Neuronal stem cell (in vitro differentiated cells): ENCODE data around the gene AGO3.

ENCODE experiments used
- DNase-seq: peaks from one replicate; pipeline ENCODE4 v3.0.0-alpha.2; 2013; ENCODE audit warnings: low spot score
- H2AFZ ChIP-seq: one replicate; pipeline ENCODE4 v1.6.1; 2013; ENCODE audit warnings: mild to moderate bottlenecking, low read length, inconsistent platforms
- H2AK5ac ChIP-seq: 2 replicates; pipeline ENCODE4 v1.6.1; 2013; ENCODE audit warnings: low read depth, mild to moderate bottlenecking, inconsistent platforms, low read length, moderate library complexity, mixed read lengths
- H2BK120ac ChIP-seq: 2 replicates; pipeline ENCODE4 v1.6.1; 2013; ENCODE audit warnings: low read depth, mild to moderate bottlenecking, inconsistent platforms, low read length, moderate library complexity, mixed read lengths
- H2BK12ac ChIP-seq: one replicate; pipeline ENCODE4 v1.6.1; 2013; ENCODE audit warnings: low read length, inconsistent platforms
- H2BK15ac ChIP-seq: 2 replicates; pipeline ENCODE4 v1.6.1; 2013; ENCODE audit warnings: mild to moderate bottlenecking, low read length, inconsistent platforms, mixed read lengths
- H2BK5ac ChIP-seq: one replicate; pipeline ENCODE4 v1.6.1; 2013; ENCODE audit warnings: inconsistent platforms, mild to moderate bottlenecking, low read length, moderate library complexity
- H3K14ac ChIP-seq: one replicate; pipeline ENCODE4 v1.6.1; 2013; ENCODE audit warnings: low read length, inconsistent platforms
- H3K18ac ChIP-seq: 2 replicates; pipeline ENCODE4 v1.6.1; 2013; ENCODE audit warnings: low read length, inconsistent platforms
- H3K23ac ChIP-seq: 2 replicates; pipeline ENCODE4 v1.6.1; 2013; ENCODE audit warnings: low read depth, mild to moderate bottlenecking, mixed read lengths, low read length, inconsistent platforms; ENCODE audit not compliant: poor library complexity
- H3K27ac ChIP-seq: replicated peaks from 3 replicates; pipeline ENCODE4 v1.5.1; 2013; ENCODE audit warnings: low read length, inconsistent platforms
- H3K27me3 ChIP-seq, 3 experiments: 2 replicates each; pipeline ENCODE4 v1.6.1; 2013; ENCODE audit warnings: low read length in 3 of 3, mild to moderate bottlenecking in 2 of 3, inconsistent platforms in 1 of 3, low read depth in 1 of 3, mixed read lengths in 1 of 3, moderate library complexity in 1 of 3; ENCODE audit not compliant: control insufficient read depth in 3 of 3, insufficient read depth in 3 of 3
- H3K36me3 ChIP-seq, 2 donors: replicated peaks in 1 of 2; 2 replicates each; pipeline ENCODE4 v1.6.1; 2013; ENCODE audit warnings: low read length in 2 of 2; ENCODE audit not compliant: control insufficient read depth in 2 of 2, insufficient read depth in 2 of 2
- H3K4ac ChIP-seq: 2 replicates; pipeline ENCODE4 v1.6.1; 2013; ENCODE audit warnings: inconsistent platforms, mild to moderate bottlenecking, low read length, moderate library complexity
- H3K4me1 ChIP-seq, 2 donors: 1 replicate in 1 of 2; 2 replicates in 1 of 2; pipeline ENCODE4 v1.6.1; 2013; ENCODE audit warnings: low read length in 2 of 2, low read depth in 1 of 2; ENCODE audit not compliant: control insufficient read depth in 2 of 2, insufficient read depth in 1 of 2
- H3K4me2 ChIP-seq: one replicate; pipeline ENCODE4 v1.6.1; 2013; ENCODE audit warnings: mild to moderate bottlenecking, low read length, inconsistent platforms; ENCODE audit not compliant: insufficient read depth, poor library complexity, severe bottlenecking
- H3K4me3 ChIP-seq, 2 donors: 2 replicates each; pipeline ENCODE4 v1.5.1; 2013; ENCODE audit warnings: low read length in 2 of 2, mild to moderate bottlenecking in 2 of 2, inconsistent platforms in 1 of 2, moderate library complexity in 1 of 2
- H3K79me1 ChIP-seq: one replicate; pipeline ENCODE4 v1.6.1; 2013; ENCODE audit warnings: low read depth, mild to moderate bottlenecking, inconsistent platforms, low read length, moderate library complexity
- H3K9ac ChIP-seq: one replicate; pipeline ENCODE4 v1.6.1; 2013; ENCODE audit warnings: mild to moderate bottlenecking, low read depth, low read length, inconsistent platforms; ENCODE audit not compliant: poor library complexity
- H3K9me3 ChIP-seq, 2 donors: replicated peaks in 1 of 2; 2 replicates each; pipeline versions ENCODE3 to v1.6.1; 2013; ENCODE audit warnings: low read length in 2 of 2, mild to moderate bottlenecking in 2 of 2, inconsistent platforms in 1 of 2, low read depth in 1 of 2, mixed read lengths in 1 of 2, moderate library complexity in 1 of 2; ENCODE audit not compliant: control insufficient read depth in 2 of 2, insufficient read depth in 1 of 2
- H4K8ac ChIP-seq: one replicate; pipeline ENCODE4 v1.6.1; 2013; ENCODE audit warnings: low read depth, mild to moderate bottlenecking, inconsistent platforms, low read length, moderate library complexity
- H4K91ac ChIP-seq: one replicate; pipeline ENCODE4 v1.6.1; 2013; ENCODE audit warnings: low read length, low read depth, mild to moderate bottlenecking, inconsistent platforms; ENCODE audit not compliant: poor library complexity
- WGBS, 2 donors: extraction: QIAGEN DNeasy Blood & Tissue Kit; methylation state at CpG; one replicate each; pipeline ENCODE4 v1.1.7; 2013; ENCODE audit warnings: missing lambda C conversion rate in 2 of 2, mixed read lengths in 1 of 2; ENCODE audit not compliant: insufficient read length in 2 of 2, insufficient replicate concordance in 1 of 2; ENCODE audit errors: extremely low coverage in 2 of 2; 5-methylcytosine and 5-hydroxymethylcytosine counted together

Gene AGO3

GRCh38 chr1:36106269-36106668, 175.4 kb downstream of the AGO3 start:
- H3K14ac ChIP-seq: peak overlapping the region; percentile 84
- H4K91ac ChIP-seq: no peak overlapping the region
- H3K4me2 ChIP-seq: no peak overlapping the region
- H3K36me3 ChIP-seq: no peaks in the 10 kb centered on the region
- no peak for DNase-seq
- H4K8ac ChIP-seq: no peak overlapping the region
- no peak overlapping the region for H3K9ac ChIP-seq
- H2BK5ac ChIP-seq: no peak overlapping the region
- no peak overlapping the region for H2BK15ac ChIP-seq
- H2AK5ac ChIP-seq: no peak overlapping the region
- H2BK120ac ChIP-seq: no peak overlapping the region
- H3K9me3 ChIP-seq: no peaks in the 10 kb centered on the region
- no peaks in the 10 kb centered on the region for H3K79me1 ChIP-seq
- H2BK12ac ChIP-seq: no peak overlapping the region
- H3K27ac ChIP-seq: no peak overlapping the region
- H3K4me3 ChIP-seq: no peak overlapping the region
- no peak overlapping the region for H3K4ac ChIP-seq
- H3K23ac ChIP-seq: no peak overlapping the region
- no peak overlapping the region for H3K18ac ChIP-seq
- peaks cover 0 to 12% (median 0%) of the 10 kb centered on the region in 3 experiments for H3K27me3 ChIP-seq
- no peak overlapping the region for H2AFZ ChIP-seq
- WGBS, 2 donors: no CpG with 5 or more reads among the region's 5 CpGs
- H3K4me1 ChIP-seq: no peaks in the 10 kb centered on the region

- Histone ChIP-seq H3K27me3 (peaks cover 0 to 15% (median 0%) of the 10 kb centered on the region in 3 experiments), H2AFZ (no peak overlapping the region), H2BK120ac (no peak overlapping the region), H2BK5ac (no peak overlapping the region), H3K9me3 (no peaks in the 10 kb centered on the region), H4K8ac (no peak overlapping the region), H3K27ac (no peak overlapping the region), H2BK12ac (no peak overlapping the region), H4K91ac (no peak overlapping the region), H2BK15ac (no peak overlapping the region), H3K18ac (peak overlapping the region; percentile 16), H3K4me3 (no peak overlapping the region), H2AK5ac (no peak overlapping the region), H3K79me1 (no peaks in the 10 kb centered on the region), H3K9ac (no peak overlapping the region), H3K4ac (no peak overlapping the region), H3K4me2 (no peak overlapping the region), H3K23ac (no peak overlapping the region), H3K36me3 (no peaks in the 10 kb centered on the region), H3K4me1 (no peaks in the 10 kb centered on the region), H3K14ac (no peak overlapping the region)
- no peak for DNase-seq
- WGBS, 2 donors: no CpG with 5 or more reads among the region's 9 CpGs
These were observed 176.5 kb downstream of the AGO3 start for GRCh38 chr1:36107394-36107793.

- no CpG with 5 or more reads among the region's 14 CpGs for WGBS, 2 donors
- Histone ChIP-seq H4K8ac (no peak overlapping the region), H3K4me3 (no peak overlapping the region)
These were observed 177.4 kb downstream of the AGO3 start for GRCh38 chr1:36108314-36108713.

GRCh38 chr1:36109041-36109679, 178.3 kb downstream of the AGO3 start:
- H3K9ac ChIP-seq: no peak overlapping the region
- no peak overlapping the region for H2BK15ac ChIP-seq
- H3K4ac ChIP-seq: no peak overlapping the region
- H2BK120ac ChIP-seq: no peak overlapping the region
- no peak overlapping the region for H3K4me2 ChIP-seq
- no peak overlapping the region for H2BK12ac ChIP-seq
- no peak overlapping the region for H2AK5ac ChIP-seq
- no peak overlapping the region for H4K8ac ChIP-seq
- H3K23ac ChIP-seq: no peak overlapping the region
- WGBS, 2 donors: no CpG with 5 or more reads among the region's 11 CpGs
- no peaks in the 10 kb centered on the region for H3K9me3 ChIP-seq
- H3K27ac ChIP-seq: no peak overlapping the region
- no peak overlapping the region for H4K91ac ChIP-seq
- H2AFZ ChIP-seq: peak overlapping the region; percentile 23
- H3K18ac ChIP-seq: peak overlapping the region; percentile 33
- H3K14ac ChIP-seq: no peak overlapping the region
- DNase-seq: no peak
- H3K4me3 ChIP-seq: no peak overlapping the region
- H2BK5ac ChIP-seq: no peak overlapping the region
- no peaks in the 10 kb centered on the region for H3K79me1 ChIP-seq
- no peaks in the 10 kb centered on the region for H3K36me3 ChIP-seq
- H3K27me3 ChIP-seq: peaks cover 0 to 15% (median 0%) of the 10 kb centered on the region in 3 experiments
- H3K4me1 ChIP-seq: no peaks in the 10 kb centered on the region

More at GRCh38 chr1:36108314-36108713, 177.4 kb downstream of the AGO3 start:
- no peak for DNase-seq
- no peak overlapping the region for H2AFZ ChIP-seq
- no peak overlapping the region for H3K4me2 ChIP-seq
- no peaks in the 10 kb centered on the region for H3K4me1 ChIP-seq
- H2BK12ac ChIP-seq: no peak overlapping the region
- no peak overlapping the region for H3K18ac ChIP-seq
- peak overlapping the region; percentile 94 for H3K23ac ChIP-seq
- H3K4ac ChIP-seq: no peak overlapping the region
- no peak overlapping the region for H3K9ac ChIP-seq
- no peaks in the 10 kb centered on the region for H3K9me3 ChIP-seq
- no peaks in the 10 kb centered on the region for H3K36me3 ChIP-seq
- no peak overlapping the region for H2BK15ac ChIP-seq
- H3K14ac ChIP-seq: no peak overlapping the region
- no peak overlapping the region for H2BK5ac ChIP-seq
- peaks cover 0 to 15% (median 0%) of the 10 kb centered on the region in 3 experiments for H3K27me3 ChIP-seq
- no peaks in the 10 kb centered on the region for H3K79me1 ChIP-seq
- no peak overlapping the region for H2BK120ac ChIP-seq
- no peak overlapping the region for H2AK5ac ChIP-seq
- no peak overlapping the region for H4K91ac ChIP-seq
- H3K27ac ChIP-seq: no peak overlapping the region
